M059J (cell line): Measurements from ENCODE around the gene SGIP1. TPM values are rescaled to one million over a fixed set of nuclear protein-coding genes. Genes with fewer than 3 reads are reported as not detected.
"Not testable (repeated sequence)": the region's sequence is repeated elsewhere in the genome, so short reads cannot be mapped to it uniquely, and the experiment has no call there.

Experiments used
- DNase-seq: peaks from one replicate; pipeline ENCODE4 v3.0.0-alpha.2; 2012; ENCODE audit warnings: low read depth
- total RNA-seq: library from RNA; depleted of rRNA; stranded (reverse); fragments of >200 nt; shearing (Covaris generic); gene quantifications from 2 replicates; pipeline ENCODE4 v1.2.3, GENCODE V29; 2014

The SGIP1 gene
- total RNA-seq, 1 experiment from 2014 or later: 5.8 TPM

- no peak for DNase-seq
Observed at GRCh38 chr1:66730462-66730861, 196.5 kb downstream of the SGIP1 start.

- DNase-seq: peak; percentile 8
Observed at GRCh38 chr1:66731170-66731865, 197.4 kb downstream of the SGIP1 start.

GRCh38 chr1:66732407-66733166 is 198.6 kb downstream of the SGIP1 start:
- DNase-seq: peak; percentile 60

GRCh38 chr1:66733348-66734017 is 199.5 kb downstream of the SGIP1 start:
- peak; percentile 62 for DNase-seq

GRCh38 chr1:66734531-66734930 is 200.6 kb downstream of the SGIP1 start:
- not testable (repeated sequence) for DNase-seq

DNA sequence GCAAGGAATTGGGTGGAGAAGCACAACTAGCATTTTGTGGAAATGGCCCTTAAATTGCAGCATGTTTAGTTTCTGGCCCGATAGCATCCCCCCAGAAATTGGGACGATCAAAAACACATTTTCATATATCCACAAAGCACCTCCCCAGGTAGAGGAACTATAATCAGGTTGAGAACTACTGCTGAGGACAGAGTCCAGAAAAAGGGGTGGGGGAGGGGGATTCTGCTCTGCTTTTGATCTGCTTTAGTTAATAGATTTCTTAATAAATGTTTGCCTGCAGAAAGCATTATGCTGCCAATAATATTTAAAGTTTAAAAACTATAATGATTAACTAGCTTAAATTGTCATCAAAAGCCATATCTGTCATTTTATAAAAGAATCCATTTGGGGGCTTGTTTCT is 203.9 kb downstream of the SGIP1 start:
- DNase-seq: no peak

- no peak for DNase-seq
Observed at GRCh38 chr1:66739401-66740157, 205.6 kb downstream of the SGIP1 start.

- DNase-seq: no peak
Observed at GRCh38 chr1:66745451-66745850, 211.5 kb downstream of the SGIP1 start.

- DNase-seq: peak; percentile 24
Observed at GRCh38 chr1:66747501-66747900, 213.5 kb downstream of the SGIP1 start.

DNA sequence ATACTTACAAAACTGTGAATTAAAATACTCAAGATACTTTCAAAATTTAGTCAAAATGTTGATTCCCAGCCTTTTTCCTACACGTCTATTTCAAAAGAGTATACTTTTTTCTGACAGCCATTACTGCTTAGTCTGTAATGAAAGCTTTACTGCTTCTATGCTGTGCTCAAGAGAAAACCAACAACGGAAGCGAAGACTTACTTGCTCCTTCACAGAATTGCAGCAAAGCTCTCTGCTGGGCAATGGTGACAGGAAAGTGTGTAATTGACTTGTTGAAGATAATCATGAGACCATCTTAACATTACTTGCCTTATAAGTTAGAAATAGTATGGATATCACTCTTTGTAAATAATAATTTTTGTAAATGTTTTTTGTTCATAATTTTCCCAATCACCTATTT is 216.6 kb downstream of the SGIP1 start:
- no peak for DNase-seq

DNA sequence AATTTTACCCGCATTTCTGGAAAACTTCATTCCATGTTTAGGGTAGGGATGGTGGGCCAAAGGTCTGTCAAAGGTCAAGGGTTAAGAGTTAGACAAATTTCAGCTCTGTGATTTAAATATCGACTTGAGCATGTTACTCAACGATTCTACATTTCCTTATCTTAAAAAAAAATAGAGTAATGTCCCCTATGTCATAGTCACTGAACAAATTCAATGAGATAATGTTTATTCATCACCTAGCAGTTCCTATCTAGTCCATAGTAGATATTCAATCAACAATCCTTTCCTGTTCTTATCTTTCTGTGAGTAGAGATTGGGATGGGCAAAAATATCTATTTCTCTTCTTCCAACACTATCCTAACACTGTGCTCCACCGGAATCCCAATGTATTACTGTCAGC is 217.2 kb downstream of the SGIP1 start:
- no peak for DNase-seq

DNA sequence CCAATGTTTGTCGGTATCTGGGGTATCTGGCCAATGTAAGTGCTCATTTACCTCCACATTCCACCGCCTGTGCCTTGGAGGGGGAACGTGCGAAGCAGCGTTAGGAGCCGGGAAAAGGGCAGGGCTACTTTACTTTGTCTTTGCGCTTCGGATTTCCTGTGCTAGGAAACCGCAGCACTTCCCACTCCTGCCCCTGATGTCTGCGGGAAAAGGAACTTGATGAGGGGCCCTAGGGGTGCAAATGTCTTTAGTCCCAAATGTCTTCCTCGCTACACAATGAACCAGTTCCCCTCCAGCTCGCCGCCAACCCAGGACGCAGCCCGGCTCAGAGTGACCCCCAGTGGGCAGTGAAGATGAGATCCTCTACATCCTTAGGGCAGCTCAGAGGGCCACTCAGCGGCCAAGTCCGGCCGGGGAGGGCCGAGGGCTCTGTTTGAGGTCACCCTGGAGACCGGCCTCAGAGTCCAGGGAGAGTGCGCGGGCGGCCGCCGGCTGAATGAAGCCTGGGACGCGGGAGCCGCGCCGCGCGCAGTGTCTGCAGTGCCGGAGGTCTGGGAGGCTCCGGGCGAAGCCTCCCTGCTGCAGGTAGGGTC is 218.1 kb downstream of the SGIP1 start, which contains the start of gene DYNLT5:
DYNLT5 (plus strand) TSS at position 460 of the 593 bp plus-strand sequence. CDS start 2,200 bp downstream, outside the sequence.
- DNase-seq: peak; percentile 88

DNA sequence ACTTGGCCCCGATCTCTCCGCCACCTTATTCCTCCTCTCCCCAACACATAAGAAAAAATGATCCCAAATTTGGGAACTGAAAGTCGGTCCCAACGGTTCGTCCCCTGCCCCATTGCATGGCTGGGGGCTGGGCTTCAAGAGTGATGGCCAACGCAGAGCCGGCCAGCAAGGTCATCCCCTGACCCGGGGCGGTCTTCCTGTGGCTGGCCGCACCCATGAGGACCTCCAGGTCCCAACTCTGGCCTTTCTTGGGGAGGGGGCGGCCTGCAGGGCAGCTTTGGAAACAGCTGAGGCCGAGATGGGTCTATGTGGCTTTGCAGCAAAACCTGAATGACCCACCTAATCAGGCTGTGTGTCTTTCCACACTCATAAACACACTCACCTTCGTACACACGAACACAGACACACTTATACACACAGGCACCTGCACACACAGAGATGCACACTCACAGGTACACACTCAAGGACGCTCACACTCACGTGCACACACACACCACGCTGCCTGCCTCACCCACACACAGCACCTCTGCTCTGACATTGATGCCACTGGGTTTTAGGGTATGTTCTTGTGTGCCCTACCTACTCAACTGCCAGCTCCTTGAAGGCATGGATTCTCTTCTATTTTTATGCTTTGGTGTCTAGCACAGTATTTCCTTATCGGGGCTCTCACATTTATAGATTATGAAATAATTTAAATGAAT is 218.9 kb downstream of the SGIP1 start:
- no peak for DNase-seq

- no peak for DNase-seq
Observed at GRCh38 chr1:66757722-66758240, 223.8 kb downstream of the SGIP1 start.

DNA sequence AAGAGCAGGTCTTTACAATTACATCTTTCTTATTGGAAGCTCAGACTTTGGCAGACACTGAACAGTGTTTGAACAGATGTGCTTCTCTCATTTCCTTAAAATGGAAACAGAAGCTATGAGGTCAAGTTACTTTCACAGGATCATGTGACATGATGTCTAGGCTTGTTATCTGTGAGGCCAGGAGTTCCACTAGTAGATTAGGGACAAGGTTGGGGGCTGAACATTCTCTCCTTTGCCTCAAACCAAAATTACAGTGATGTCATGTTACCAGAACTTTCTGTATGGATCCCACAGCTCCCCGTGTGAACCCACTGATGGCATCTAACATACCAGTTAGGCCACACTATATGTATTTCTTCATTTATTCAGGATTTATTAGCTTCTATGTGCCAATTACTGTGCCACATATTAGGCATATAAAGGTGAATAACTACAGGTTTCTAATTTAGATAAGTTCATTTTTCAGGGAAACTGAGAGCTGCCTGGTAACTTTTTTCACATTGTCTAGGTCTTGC is 224.3 kb downstream of the SGIP1 start:
- DNase-seq: no peak

GRCh38 chr1:66760506-66760905 is 226.6 kb downstream of the SGIP1 start:
- no peak for DNase-seq

DNA sequence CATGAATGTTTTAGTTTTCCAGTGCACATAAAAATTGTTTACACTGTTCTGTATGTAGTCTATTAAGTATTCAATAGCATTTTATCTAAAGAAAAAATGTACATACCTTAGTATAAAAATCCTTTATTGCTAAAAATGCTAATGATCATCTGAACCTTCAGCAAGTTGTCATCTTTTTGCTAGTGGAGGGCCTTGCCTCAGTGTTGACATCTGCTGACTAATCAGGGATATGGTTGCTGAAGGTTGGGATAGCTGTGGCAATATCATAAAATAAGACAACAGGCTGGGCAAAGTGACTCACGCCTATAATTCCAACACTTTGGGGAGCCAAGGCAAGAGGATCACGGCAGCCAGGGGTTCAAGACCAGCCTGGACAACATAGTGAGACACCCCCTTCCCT is 227.3 kb downstream of the SGIP1 start:
- peak; percentile 20 for DNase-seq

GRCh38 chr1:66764994-66765578 is 231.1 kb downstream of the SGIP1 start:
- DNase-seq: peak; percentile 55

- no peak for DNase-seq
Observed at GRCh38 chr1:66767626-66768025, 233.7 kb downstream of the SGIP1 start.

DNA sequence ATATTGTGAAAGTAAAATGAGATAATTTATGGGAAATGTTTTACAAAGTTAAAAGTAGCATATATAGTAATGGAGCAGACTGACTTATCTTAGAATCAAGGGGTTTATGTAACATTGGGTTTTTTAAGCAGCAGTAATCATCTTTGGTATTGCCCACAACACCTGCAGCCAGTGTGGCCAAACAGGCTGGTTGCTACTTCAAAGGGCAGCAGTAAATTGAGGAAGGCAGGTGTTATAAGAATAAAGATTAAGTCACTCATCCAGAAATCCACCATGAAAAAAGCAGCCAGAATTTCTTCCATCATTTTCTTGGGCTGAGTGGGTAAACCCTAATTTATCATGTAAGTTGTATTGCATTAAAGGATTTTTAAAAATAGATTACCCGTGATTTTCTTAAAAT is 235.0 kb downstream of the SGIP1 start:
- no peak for DNase-seq
